Measurements from ENCODE around the gene EXOC3L1. TPM values are rescaled to one million over a fixed set of nuclear protein-coding genes. Genes with fewer than 3 reads are reported as not detected.

Gene EXOC3L1
- total RNA-seq, 1 experiment from 2014 or later: 0.30 TPM

GRCh38 chr16:67161595-67162058 lies 28.3 kb downstream of the EXOC3L1 start:
- peak overlapping the region; percentile 80 to 98 for H3K4me3 ChIP-seq (replicated peaks in 1 of 2; ENCODE audit: low read depth in 1 of 2, low read length in 2 of 2)
- H3K79me2 ChIP-seq (ENCODE audit: insufficient read depth, low read length): no peaks in the 10 kb centered on the region; the same call in 1 of the 2 replicates
- intact Hi-C loops (cut with micrococcal nuclease): no loop called here
- peaks cover 21 to 36% of the 10 kb centered on the region in 2 experiments for H3K4me1 ChIP-seq (ENCODE audit: control insufficient read depth in 1 of 2, insufficient read depth in 2 of 2, low read length in 2 of 2)
- no peak for DNase-seq (ENCODE audit: low read depth, low spot score)
- RAD21 ChIA-PET (ENCODE audit: low non-redundant PET in 1 of 2, low total read pairs in 2 of 2, uncharacterized antibody in 2 of 2, unreplicated experiment in 2 of 2): no interaction called here
- no peak for ATAC-seq
- POLR2A ChIA-PET: interaction anchor here (0.5 to 2.7 kb wide), 3 partner anchors 9 to 235 kb away, joined by 3 to 17 read pairs (median 11); partner anchors contain the start of gene NOL3
- H4K20me1 ChIP-seq (ENCODE audit: insufficient read depth): no peaks in the 10 kb centered on the region
- peak overlapping the region; percentile 36; the same call in 1 of the 2 replicates for H3K27ac ChIP-seq (ENCODE audit: low read depth, low read length)
- no peaks in the 10 kb centered on the region for H3K9me2 ChIP-seq (ENCODE audit: insufficient read depth)
- no peaks in the 10 kb centered on the region for H3K9me3 ChIP-seq (ENCODE audit: control insufficient read depth in 1 of 2, insufficient read depth in 1 of 2, low read depth in 1 of 2, low read length in 2 of 2)
- H2AFZ ChIP-seq (ENCODE audit: low read depth, low read length, poor library complexity, severe bottlenecking): no peak overlapping the region
- TF ChIP-seq ZNF274 (IDR thresholded peaks at IDR 0.05; ENCODE audit: low read depth, low read length) (no peak), EZH2phosphoT487 (IDR thresholded peaks at IDR 0.05; ENCODE audit: borderline replicate concordance) (no peak)
- TF ChIP-seq, protein P1, sequence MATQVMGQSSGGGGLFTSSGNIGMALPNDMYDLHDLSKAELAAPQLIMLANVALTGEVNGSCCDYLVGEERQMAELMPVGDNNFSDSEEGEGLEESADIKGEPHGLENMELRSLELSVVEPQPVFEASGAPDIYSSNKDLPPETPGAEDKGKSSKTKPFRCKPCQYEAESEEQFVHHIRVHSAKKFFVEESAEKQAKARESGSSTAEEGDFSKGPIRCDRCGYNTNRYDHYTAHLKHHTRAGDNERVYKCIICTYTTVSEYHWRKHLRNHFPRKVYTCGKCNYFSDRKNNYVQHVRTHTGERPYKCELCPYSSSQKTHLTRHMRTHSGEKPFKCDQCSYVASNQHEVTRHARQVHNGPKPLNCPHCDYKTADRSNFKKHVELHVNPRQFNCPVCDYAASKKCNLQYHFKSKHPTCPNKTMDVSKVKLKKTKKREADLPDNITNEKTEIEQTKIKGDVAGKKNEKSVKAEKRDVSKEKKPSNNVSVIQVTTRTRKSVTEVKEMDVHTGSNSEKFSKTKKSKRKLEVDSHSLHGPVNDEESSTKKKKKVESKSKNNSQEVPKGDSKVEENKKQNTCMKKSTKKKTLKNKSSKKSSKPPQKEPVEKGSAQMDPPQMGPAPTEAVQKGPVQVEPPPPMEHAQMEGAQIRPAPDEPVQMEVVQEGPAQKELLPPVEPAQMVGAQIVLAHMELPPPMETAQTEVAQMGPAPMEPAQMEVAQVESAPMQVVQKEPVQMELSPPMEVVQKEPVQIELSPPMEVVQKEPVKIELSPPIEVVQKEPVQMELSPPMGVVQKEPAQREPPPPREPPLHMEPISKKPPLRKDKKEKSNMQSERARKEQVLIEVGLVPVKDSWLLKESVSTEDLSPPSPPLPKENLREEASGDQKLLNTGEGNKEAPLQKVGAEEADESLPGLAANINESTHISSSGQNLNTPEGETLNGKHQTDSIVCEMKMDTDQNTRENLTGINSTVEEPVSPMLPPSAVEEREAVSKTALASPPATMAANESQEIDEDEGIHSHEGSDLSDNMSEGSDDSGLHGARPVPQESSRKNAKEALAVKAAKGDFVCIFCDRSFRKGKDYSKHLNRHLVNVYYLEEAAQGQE (IDR thresholded peaks at IDR 0.05; ENCODE audit: low read depth): no peak
- BruUV-seq (replicated peaks): no TSS peak
- H3K36me3 ChIP-seq (ENCODE audit: control insufficient read depth in 1 of 2, insufficient read depth in 2 of 2, low read length in 2 of 2): no peaks in the 10 kb centered on the region
- CTCF ChIA-PET: interaction anchor here (3.4 to 5.7 kb wide), 2 partner anchors 7 to 144 kb away, joined by 21 to 52 read pairs; partner anchors contain the start of gene NOL3
- H3K27me3 ChIP-seq (ENCODE audit: insufficient read depth, low read length): no peaks in the 10 kb centered on the region
- H3K9ac ChIP-seq (ENCODE audit: low read length): peak overlapping the region; percentile 90
- H3K4me2 ChIP-seq (ENCODE audit: low read length): peak overlapping the region; percentile 86

Data from HCT116 (cell line).